ENCODE measurements around the gene DNAJC15.
A peak's percentile ranks its signal among the peaks of the same experiment; 100 is the strongest.

DNAJC15 gene

DNA sequence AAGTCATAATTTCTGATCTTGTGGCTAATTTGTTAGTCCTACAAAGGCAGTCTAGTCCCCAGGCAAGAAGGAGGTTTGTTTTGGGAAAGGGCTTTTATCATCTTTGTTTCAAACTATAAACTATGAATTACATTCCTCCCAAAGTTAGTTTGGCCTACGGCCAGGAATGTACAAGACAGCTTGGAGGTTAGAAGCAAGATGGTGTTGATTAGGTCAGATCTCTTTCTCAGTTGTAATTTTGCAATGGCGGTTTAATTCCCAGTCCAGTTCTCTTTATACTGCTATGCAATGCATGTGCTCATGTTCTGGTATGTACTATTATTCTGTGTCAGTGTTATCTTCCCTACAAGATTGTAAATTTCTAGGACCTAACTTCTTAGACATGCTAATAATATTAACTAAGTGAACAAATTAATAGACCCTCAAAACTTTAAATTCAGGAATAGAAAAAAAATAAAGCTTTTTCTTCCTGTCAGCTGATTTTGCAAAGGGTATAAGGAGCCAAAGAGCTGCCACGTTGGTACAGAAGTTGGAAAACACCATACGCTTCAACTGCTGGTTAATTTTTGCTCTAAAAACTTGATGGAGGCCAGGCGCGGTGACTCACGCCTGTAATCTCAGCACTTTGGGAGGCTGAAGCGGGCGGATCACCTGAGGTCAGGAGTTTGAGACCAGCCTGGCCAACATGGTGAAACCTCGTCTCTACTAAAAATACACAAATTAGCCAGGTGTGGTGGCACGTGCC, 1.3 kb upstream of the DNAJC15 start:
- no peak overlapping the region for H3K9ac ChIP-seq (ENCODE audit: low read depth, low read length, poor library complexity, severe bottlenecking)
- no peak overlapping the region for H2AFZ ChIP-seq (ENCODE audit: low read length)
- TF ChIP-seq, protein P1, sequence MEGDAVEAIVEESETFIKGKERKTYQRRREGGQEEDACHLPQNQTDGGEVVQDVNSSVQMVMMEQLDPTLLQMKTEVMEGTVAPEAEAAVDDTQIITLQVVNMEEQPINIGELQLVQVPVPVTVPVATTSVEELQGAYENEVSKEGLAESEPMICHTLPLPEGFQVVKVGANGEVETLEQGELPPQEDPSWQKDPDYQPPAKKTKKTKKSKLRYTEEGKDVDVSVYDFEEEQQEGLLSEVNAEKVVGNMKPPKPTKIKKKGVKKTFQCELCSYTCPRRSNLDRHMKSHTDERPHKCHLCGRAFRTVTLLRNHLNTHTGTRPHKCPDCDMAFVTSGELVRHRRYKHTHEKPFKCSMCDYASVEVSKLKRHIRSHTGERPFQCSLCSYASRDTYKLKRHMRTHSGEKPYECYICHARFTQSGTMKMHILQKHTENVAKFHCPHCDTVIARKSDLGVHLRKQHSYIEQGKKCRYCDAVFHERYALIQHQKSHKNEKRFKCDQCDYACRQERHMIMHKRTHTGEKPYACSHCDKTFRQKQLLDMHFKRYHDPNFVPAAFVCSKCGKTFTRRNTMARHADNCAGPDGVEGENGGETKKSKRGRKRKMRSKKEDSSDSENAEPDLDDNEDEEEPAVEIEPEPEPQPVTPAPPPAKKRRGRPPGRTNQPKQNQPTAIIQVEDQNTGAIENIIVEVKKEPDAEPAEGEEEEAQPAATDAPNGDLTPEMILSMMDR (conservative IDR thresholded peaks at IDR 0.05; ENCODE audit: low read length), result no peak
- TF ChIP-seq EZH2phosphoT487 (IDR thresholded peaks at IDR 0.05; ENCODE audit: borderline replicate concordance), result no peak
- no peak overlapping the region for H3K4me2 ChIP-seq (ENCODE audit: low read depth, low read length, poor library complexity, severe bottlenecking)
- no peaks in the 10 kb centered on the region for H3K9me2 ChIP-seq (replicated peaks; ENCODE audit: low read depth, low read length)
- no peaks in the 10 kb centered on the region for H4K20me1 ChIP-seq (ENCODE audit: insufficient read depth, low read length, poor library complexity, severe bottlenecking)
- H3K9me3 ChIP-seq (ENCODE audit: insufficient read depth, low read depth, low read length), result no peaks in the 10 kb centered on the region
- H3K4me1 ChIP-seq (ENCODE audit: insufficient read depth, low read length, poor library complexity, severe bottlenecking), result no peaks in the 10 kb centered on the region
- H3K36me3 ChIP-seq (ENCODE audit: insufficient read depth, low read length), result no peaks in the 10 kb centered on the region
- no peaks in the 10 kb centered on the region for H3K79me2 ChIP-seq (ENCODE audit: insufficient read depth, low read length)
- H3K27me3 ChIP-seq (ENCODE audit: insufficient read depth, low read length, poor library complexity, severe bottlenecking), result no peaks in the 10 kb centered on the region
- H3K4me3 ChIP-seq (ENCODE audit: low read length, poor library complexity, severe bottlenecking), result no peak overlapping the region
- H3F3A ChIP-seq (ENCODE audit: low read depth), result no peaks in the 10 kb centered on the region

DNA sequence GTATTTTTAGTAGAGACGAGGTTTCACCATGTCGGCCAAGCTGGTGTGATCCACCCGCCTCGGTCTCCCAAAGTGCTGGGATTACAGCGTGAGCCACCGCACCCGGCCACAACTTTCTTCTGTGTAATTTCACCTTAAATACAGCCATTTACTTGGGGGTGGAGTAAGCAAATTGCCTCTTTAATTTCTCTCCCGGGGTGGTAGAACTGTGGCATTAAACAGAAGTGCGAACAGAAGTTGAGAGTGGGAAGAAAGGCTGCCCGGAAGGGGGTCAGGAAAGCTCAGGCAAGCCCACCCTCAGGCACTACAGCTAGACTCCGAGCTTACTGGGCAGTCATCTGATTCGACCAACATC, 475 bp upstream of the DNAJC15 start:
- Histone ChIP-seq H3K36me3 (ENCODE audit: insufficient read depth, low read length) (no peaks in the 10 kb centered on the region), H3K27me3 (ENCODE audit: insufficient read depth, low read length, poor library complexity, severe bottlenecking) (no peaks in the 10 kb centered on the region), H3K79me2 (ENCODE audit: insufficient read depth, low read length) (no peaks in the 10 kb centered on the region), H3F3A (ENCODE audit: low read depth) (no peaks in the 10 kb centered on the region), H3K9ac (ENCODE audit: low read depth, low read length, poor library complexity, severe bottlenecking) (no peak overlapping the region), H3K9me2 (replicated peaks; ENCODE audit: low read depth, low read length) (no peaks in the 10 kb centered on the region), H4K20me1 (ENCODE audit: insufficient read depth, low read length, poor library complexity, severe bottlenecking) (no peaks in the 10 kb centered on the region), H2AFZ (ENCODE audit: low read length) (peak overlapping the region; percentile 30), H3K4me1 (ENCODE audit: insufficient read depth, low read length, poor library complexity, severe bottlenecking) (no peaks in the 10 kb centered on the region), H3K4me3 (ENCODE audit: low read length, poor library complexity, severe bottlenecking) (no peak overlapping the region), H3K4me2 (ENCODE audit: low read depth, low read length, poor library complexity, severe bottlenecking) (no peak overlapping the region), H3K9me3 (ENCODE audit: insufficient read depth, low read depth, low read length) (no peaks in the 10 kb centered on the region)
- TF ChIP-seq EZH2phosphoT487 (IDR thresholded peaks at IDR 0.05; ENCODE audit: borderline replicate concordance), result no peak
- TF ChIP-seq, protein P1 (conservative IDR thresholded peaks at IDR 0.05; ENCODE audit: low read length), result no peak

DNA sequence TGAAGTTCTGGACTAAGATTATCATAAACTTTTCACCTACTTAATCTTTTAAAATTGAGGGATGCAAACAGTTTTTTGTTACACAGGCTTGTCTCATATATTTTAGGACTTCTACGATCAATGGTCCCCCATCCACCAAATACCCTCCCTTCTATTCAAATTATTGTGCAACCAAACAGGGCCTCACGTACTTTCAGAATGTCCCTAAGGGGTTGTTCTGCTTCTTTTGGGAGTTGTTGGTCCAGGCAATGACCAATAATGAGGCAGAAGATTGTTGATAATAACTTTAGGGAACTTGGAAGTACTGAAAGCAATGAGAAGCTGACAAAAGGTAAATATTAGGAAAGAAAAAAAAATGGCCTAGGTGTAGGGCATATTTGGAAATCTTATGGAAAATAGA, 2.9 kb downstream of the DNAJC15 start:
- no peaks in the 10 kb centered on the region for H3K79me2 ChIP-seq (ENCODE audit: insufficient read depth, low read length)
- no peaks in the 10 kb centered on the region for H3K36me3 ChIP-seq (ENCODE audit: insufficient read depth, low read length)
- no peaks in the 10 kb centered on the region for H4K20me1 ChIP-seq (ENCODE audit: insufficient read depth, low read length, poor library complexity, severe bottlenecking)
- no peak overlapping the region for H3K9ac ChIP-seq (ENCODE audit: low read depth, low read length, poor library complexity, severe bottlenecking)
- no peaks in the 10 kb centered on the region for H3K9me2 ChIP-seq (replicated peaks; ENCODE audit: low read depth, low read length)
- H3K9me3 ChIP-seq (ENCODE audit: insufficient read depth, low read depth, low read length), result no peaks in the 10 kb centered on the region
- TF ChIP-seq, protein P1 (conservative IDR thresholded peaks at IDR 0.05; ENCODE audit: low read length), result no peak
- no peak for TF ChIP-seq EZH2phosphoT487 (IDR thresholded peaks at IDR 0.05; ENCODE audit: borderline replicate concordance)
- no peak overlapping the region for H3K4me2 ChIP-seq (ENCODE audit: low read depth, low read length, poor library complexity, severe bottlenecking)
- H2AFZ ChIP-seq (ENCODE audit: low read length), result no peak overlapping the region
- H3K4me1 ChIP-seq (ENCODE audit: insufficient read depth, low read length, poor library complexity, severe bottlenecking), result no peaks in the 10 kb centered on the region
- H3K27me3 ChIP-seq (ENCODE audit: insufficient read depth, low read length, poor library complexity, severe bottlenecking), result no peaks in the 10 kb centered on the region
- H3K4me3 ChIP-seq (ENCODE audit: low read length, poor library complexity, severe bottlenecking), result no peak overlapping the region
- H3F3A ChIP-seq (ENCODE audit: low read depth), result no peaks in the 10 kb centered on the region

All from Loucy (cell line).